Hepatocyte (in vitro differentiated cells): ENCODE data around the gene HEATR1. TPM values are rescaled to one million over a fixed set of nuclear protein-coding genes. Genes with fewer than 3 reads are reported as not detected.

Experiments
- DNase-seq: peaks from one replicate; pipeline ENCODE4 v3.0.0-alpha.2; 2016; ENCODE audit warnings: low spot score
- H2AFZ ChIP-seq: fragments of 200-600 bp; sonication (generic); 2 replicates; pipeline ENCODE4 v1.6.0; 2016; ENCODE audit warnings: antibody characterized with exemption, mild to moderate bottlenecking
- H3K27ac ChIP-seq: fragments of 200-600 bp; sonication (generic); 2 replicates; pipeline ENCODE4 v1.5.1; 2016; ENCODE audit warnings: mild to moderate bottlenecking
- H3K27me3 ChIP-seq: fragments of 200-600 bp; sonication (generic); 2 replicates; pipeline ENCODE4 v1.6.1; 2016
- H3K36me3 ChIP-seq: fragments of 200-600 bp; sonication (generic); replicated peaks from 2 replicates; pipeline ENCODE4 v1.5.1; 2016; ENCODE audit warnings: low read depth; ENCODE audit not compliant: insufficient read depth
- H3K4me1 ChIP-seq: fragments of 200-600 bp; sonication (generic); 2 replicates; pipeline ENCODE4 v1.5.1; 2016; ENCODE audit warnings: mild to moderate bottlenecking, moderate library complexity; ENCODE audit not compliant: insufficient read depth
- H3K4me2 ChIP-seq: fragments of 200-600 bp; sonication (generic); 2 replicates; pipeline ENCODE4 v1.6.0; 2016
- H3K4me3 ChIP-seq: fragments of 200-600 bp; sonication (generic); 2 replicates; pipeline ENCODE4 v1.5.1; 2016; ENCODE audit warnings: mild to moderate bottlenecking
- H3K79me2 ChIP-seq: fragments of 200-600 bp; sonication (generic); 2 replicates; pipeline ENCODE4 v1.6.0; 2017; ENCODE audit warnings: mild to moderate bottlenecking
- H3K9me2 ChIP-seq: fragments of 200-600 bp; sonication (generic); replicated peaks from 2 replicates; pipeline ENCODE4 v1.6.0; 2017; ENCODE audit warnings: mild to moderate bottlenecking; ENCODE audit not compliant: insufficient read depth
- H3K9me3 ChIP-seq: fragments of 200-600 bp; sonication (generic); 2 replicates; pipeline ENCODE4 v1.5.1; 2016; ENCODE audit warnings: low read depth, mild to moderate bottlenecking
- H4K20me1 ChIP-seq: fragments of 200-600 bp; sonication (generic); 2 replicates; pipeline ENCODE4 v1.6.0; 2016; ENCODE audit warnings: mild to moderate bottlenecking; ENCODE audit not compliant: insufficient read depth, poor library complexity, severe bottlenecking
- CTCF ChIP-seq: fragments of 200-600 bp; sonication (generic); IDR thresholded peaks from 2 replicates; pipeline ENCODE4 v1.5.1; 2016; ENCODE audit warnings: antibody characterized with exemption, mild to moderate bottlenecking; ENCODE audit not compliant: poor library complexity
- EZH2 ChIP-seq: fragments of 200-600 bp; sonication (generic); IDR thresholded peaks from 2 replicates; pipeline ENCODE4 v1.6.1; 2016; ENCODE audit warnings: antibody characterized with exemption, mild to moderate bottlenecking, borderline replicate concordance
- EZH2phosphoT487 ChIP-seq: fragments of 200-600 bp; sonication (generic); IDR thresholded peaks from one replicate; pipeline ENCODE4 v1.6.1; 2018; ENCODE audit warnings: antibody characterized with exemption, mild to moderate bottlenecking, low read depth, moderate library complexity; ENCODE audit not compliant: unreplicated experiment, severe bottlenecking
- WGBS: methylation state at CpG from one replicate; pipeline ENCODE4 v1.1.6; 2016; ENCODE audit warnings: low lambda C conversion rate; ENCODE audit errors: missing lambda C conversion rate; 5-methylcytosine and 5-hydroxymethylcytosine counted together
- polyA plus RNA-seq: library from polyadenylated mRNA; unstranded; fragments of >200 nt; fragmentation: Nextera tagmentation; extraction: Ambion mirVana; gene quantifications from 2 replicates; pipeline ENCODE4 v1.2.1, GENCODE V29; 2016
- total RNA-seq: library from RNA; depleted of rRNA; stranded (reverse); fragments of >200 nt; gene quantifications from 2 replicates; pipeline ENCODE4 v1.2.3, GENCODE V29; 2014

The HEATR1 gene
- total and polyA plus RNA-seq, 2 experiments from 2014 or later = 8.5 to 27.8 TPM

GRCh38 chr1:236556606-236557005 is 47.7 kb downstream of the HEATR1 start:
- no peaks in the 10 kb centered on the region for H3K9me3 ChIP-seq
- H3K4me2 ChIP-seq = no peak overlapping the region
- H3K9me2 ChIP-seq = no peaks in the 10 kb centered on the region
- no peak overlapping the region for H2AFZ ChIP-seq
- H3K36me3 ChIP-seq = no peaks in the 10 kb centered on the region
- no peak for DNase-seq
- no peak for TF ChIP-seq EZH2
- no peak for TF ChIP-seq EZH2phosphoT487
- TF ChIP-seq CTCF = no peak
- no peaks in the 10 kb centered on the region for H3K27me3 ChIP-seq
- 91% methylated on average over 7 of the region's 7 CpGs for whole genome bisulfite sequencing
- no peaks in the 10 kb centered on the region for H3K4me1 ChIP-seq
- no peaks in the 10 kb centered on the region for H4K20me1 ChIP-seq
- no peak overlapping the region for H3K4me3 ChIP-seq
- H3K27ac ChIP-seq = no peak overlapping the region
- no peaks in the 10 kb centered on the region for H3K79me2 ChIP-seq

DNA sequence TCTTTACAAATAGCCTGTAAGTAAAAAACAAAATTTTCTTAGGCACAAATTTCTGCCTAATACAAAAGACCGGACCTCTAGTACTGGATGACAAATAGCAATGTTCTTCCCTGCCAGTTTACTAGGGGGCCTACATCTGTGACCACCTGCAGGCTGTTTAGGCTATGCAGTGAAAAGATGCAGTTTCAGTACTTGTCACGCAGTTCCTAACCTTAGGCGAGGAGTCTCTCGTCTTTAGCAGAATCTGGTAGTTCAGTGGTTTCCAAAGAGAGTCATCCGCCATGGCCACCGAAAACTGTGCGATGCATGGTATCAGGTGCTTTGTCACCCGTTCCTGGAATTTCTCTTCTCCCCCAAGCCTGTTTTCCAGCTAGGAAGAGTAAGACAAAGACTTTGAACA is 50.9 kb downstream of the HEATR1 start:
- Histone ChIP-seq H3K27ac (no peak overlapping the region), H3K4me3 (no peak overlapping the region), H3K36me3 (no peaks in the 10 kb centered on the region), H2AFZ (no peak overlapping the region), H3K4me1 (no peaks in the 10 kb centered on the region), H4K20me1 (no peaks in the 10 kb centered on the region), H3K9me2 (no peaks in the 10 kb centered on the region), H3K79me2 (no peaks in the 10 kb centered on the region), H3K27me3 (no peaks in the 10 kb centered on the region), H3K9me3 (no peaks in the 10 kb centered on the region), H3K4me2 (no peak overlapping the region)
- DNase-seq = no peak
- 70% methylated on average over 8 of the region's 8 CpGs for WGBS
- no peak for TF ChIP-seq CTCF
- no peak for TF ChIP-seq EZH2phosphoT487
- TF ChIP-seq EZH2 = no peak

GRCh38 chr1:236552901-236553300 is 51.4 kb downstream of the HEATR1 start:
- TF ChIP-seq CTCF (no peak), EZH2phosphoT487 (no peak), EZH2 (no peak)
- H2AFZ ChIP-seq = no peak overlapping the region
- no peaks in the 10 kb centered on the region for H3K36me3 ChIP-seq
- H3K4me1 ChIP-seq = no peaks in the 10 kb centered on the region
- H3K27ac ChIP-seq = no peak overlapping the region
- H3K79me2 ChIP-seq = no peaks in the 10 kb centered on the region
- WGBS = 0% methylated on average over 1 of the region's 1 CpG
- no peak for DNase-seq
- H3K27me3 ChIP-seq = no peaks in the 10 kb centered on the region
- no peaks in the 10 kb centered on the region for H3K9me2 ChIP-seq
- no peak overlapping the region for H3K4me2 ChIP-seq
- H3K9me3 ChIP-seq = no peaks in the 10 kb centered on the region
- no peaks in the 10 kb centered on the region for H4K20me1 ChIP-seq
- H3K4me3 ChIP-seq = no peak overlapping the region

DNA sequence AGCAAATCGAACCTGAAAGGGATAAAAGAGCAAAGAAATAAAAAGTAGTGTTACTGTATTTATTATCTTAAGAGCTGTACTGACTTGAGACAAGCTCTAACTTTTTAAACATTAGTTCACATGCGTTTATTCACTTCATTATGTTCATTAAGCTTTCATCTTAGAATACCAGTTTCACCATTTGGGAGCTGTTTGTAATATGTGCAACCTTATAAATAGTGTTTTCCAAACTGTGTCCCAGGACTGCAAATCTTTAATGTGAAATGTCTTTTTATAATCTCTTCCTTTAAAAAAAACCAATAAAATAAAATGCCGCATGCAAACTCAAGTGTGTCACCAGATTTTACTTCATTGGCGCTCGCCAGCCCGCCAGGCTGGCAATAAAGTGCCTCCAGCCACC is 52.2 kb downstream of the HEATR1 start:
- Histone ChIP-seq H3K79me2 (no peaks in the 10 kb centered on the region), H3K36me3 (no peaks in the 10 kb centered on the region), H3K9me2 (no peaks in the 10 kb centered on the region), H3K27ac (no peak overlapping the region), H3K4me1 (no peaks in the 10 kb centered on the region), H4K20me1 (no peaks in the 10 kb centered on the region), H2AFZ (no peak overlapping the region), H3K27me3 (no peaks in the 10 kb centered on the region), H3K4me3 (no peak overlapping the region), H3K4me2 (no peak overlapping the region), H3K9me3 (no peaks in the 10 kb centered on the region)
- no peak for DNase-seq
- TF ChIP-seq EZH2phosphoT487 = no peak
- TF ChIP-seq EZH2 = no peak
- TF ChIP-seq CTCF = no peak
- WGBS = 80% methylated on average over 6 of the region's 6 CpGs
